ENCODE measurements around the gene ZNF274. TPM values are rescaled to one million over a fixed set of nuclear protein-coding genes. Genes with fewer than 3 reads are reported as not detected.
"Not testable (repeated sequence)": the region's sequence is repeated elsewhere in the genome, so short reads cannot be mapped to it uniquely, and the experiment has no call there.

Gene ZNF274
- 10 to 100 TPM in 2 of 3 donors, 1 to 10 TPM in 1; 9.5 to 12.4 (median 11.0) TPM for polyA plus RNA-seq

- peak within 1 kb of the TSS; percentile 97 for H3K27ac ChIP-seq (ENCODE audit: low read depth, low read length)
- WGBS, 3 donors = 0 to 1% (median 1%) methylated on average over 62 to 80 of the region's 80 CpGs
Observed at GRCh38 chr19:58182989-58183816, at the start of gene ZNF274. Gene ZNF274, plus strand, starts transcription at chr19:58183061. Its CDS starts 905 bp downstream, at chr19:58183966.

GRCh38 chr19:58134244-58134643 is 48.6 kb upstream of the ZNF274 start:
- 97 to 100% (median 97%) methylated on average over 1 of the region's 1 CpG for WGBS, 3 donors

GRCh38 chr19:58145849-58146248 is 37.0 kb upstream of the ZNF274 start:
- WGBS, 3 donors = 98 to 100% (median 99%) methylated on average over 3 of the region's 3 CpGs
- no peak overlapping the region for H3K27ac ChIP-seq (ENCODE audit: low read depth, low read length)

More at GRCh38 chr19:58134244-58134643, 48.6 kb upstream of the ZNF274 start:
- H3K27ac ChIP-seq (ENCODE audit: low read depth, low read length) = no peak overlapping the region

- WGBS, 3 donors = 96 to 98% (median 96%) methylated on average over 8 to 23 of the region's 28 CpGs
- not testable (repeated sequence) for H3K27ac ChIP-seq (ENCODE audit: low read depth, low read length)
Observed at GRCh38 chr19:58147475-58147874, 35.4 kb upstream of the ZNF274 start.

- H3K27ac ChIP-seq (ENCODE audit: low read depth, low read length) = no peak within 1 kb of the TSS
- WGBS, 3 donors = 0 to 1% (median 0%) methylated on average over 62 of the region's 62 CpGs
Observed at GRCh38 chr19:58150328-58150921, 32.4 kb upstream of the ZNF274 start, which contains the start of gene ZNF329. Gene ZNF329, minus strand, starts transcription at chr19:58150789. Its CDS starts 21,286 bp downstream, at chr19:58129503.

- H3K27ac ChIP-seq (ENCODE audit: low read depth, low read length) = no peak overlapping the region
- whole genome bisulfite sequencing, 3 donors = 95 to 98% (median 98%) methylated on average over 2 of the region's 2 CpGs
Observed at GRCh38 chr19:58153386-58153785, 29.5 kb upstream of the ZNF274 start.

- peak overlapping the region; percentile 35 for H3K27ac ChIP-seq (ENCODE audit: low read depth, low read length)
- WGBS, 3 donors = 3 to 10% (median 9%) methylated on average over 12 of the region's 12 CpGs
Observed at GRCh38 chr19:58154287-58154678, 28.6 kb upstream of the ZNF274 start.

- WGBS, 3 donors = 1 to 2% (median 2%) methylated on average over 64 to 85 of the region's 85 CpGs
Observed at GRCh38 chr19:58154679-58155648, 27.9 kb upstream of the ZNF274 start.

GRCh38 chr19:58157045-58157728 is 25.7 kb upstream of the ZNF274 start:
- no peak overlapping the region for H3K27ac ChIP-seq (ENCODE audit: low read depth, low read length)
- 91 to 95% (median 93%) methylated on average over 49 to 53 of the region's 53 CpGs for WGBS, 3 donors

More at GRCh38 chr19:58154679-58155648, 27.9 kb upstream of the ZNF274 start:
- peak overlapping the region; percentile 35 for H3K27ac ChIP-seq (ENCODE audit: low read depth, low read length)

GRCh38 chr19:58166268-58166667 is 16.6 kb upstream of the ZNF274 start:
- H3K27ac ChIP-seq (ENCODE audit: low read depth, low read length) = no peak overlapping the region
- 78 to 93% (median 83%) methylated on average over 1 of the region's 1 CpG for WGBS, 3 donors

- H3K27ac ChIP-seq (ENCODE audit: low read depth, low read length) = no peak overlapping the region
- WGBS, 3 donors = 55 to 71% (median 69%) methylated on average over 4 of the region's 4 CpGs
Observed at GRCh38 chr19:58166708-58167280, 16.1 kb upstream of the ZNF274 start.

GRCh38 chr19:58170860-58171259 is 12.0 kb upstream of the ZNF274 start:
- WGBS, 3 donors = 37 to 70% (median 46%) methylated on average over 1 of the region's 1 CpG
- no peak overlapping the region for H3K27ac ChIP-seq (ENCODE audit: low read depth, low read length)

- 38 to 51% (median 44%) methylated on average over 4 of the region's 4 CpGs for WGBS, 3 donors
- no peak overlapping the region for H3K27ac ChIP-seq (ENCODE audit: low read depth, low read length)
Observed at GRCh38 chr19:58181902-58182576, 822 bp upstream of the ZNF274 start.

GRCh38 chr19:58182577-58182988 is 278 bp upstream of the ZNF274 start:
- WGBS, 3 donors = 3 to 5% (median 5%) methylated on average over 16 to 17 of the region's 17 CpGs
- H3K27ac ChIP-seq (ENCODE audit: low read depth, low read length) = no peak overlapping the region

GRCh38 chr19:58183817-58184215 is 955 bp downstream of the ZNF274 start:
- peak overlapping the region; percentile 97 for H3K27ac ChIP-seq (ENCODE audit: low read depth, low read length)
- 14 to 21% (median 19%) methylated on average over 13 of the region's 13 CpGs for WGBS, 3 donors

- 69 to 83% (median 79%) methylated on average over 6 of the region's 6 CpGs for WGBS, 3 donors
- H3K27ac ChIP-seq (ENCODE audit: low read depth, low read length) = no peak overlapping the region
Observed at GRCh38 chr19:58196901-58197616, 14.2 kb downstream of the ZNF274 start.

All from adipose tissue (tissue), 3 donors.